SH-SY5Y (cell line): ENCODE results near the gene LRRN2.

Source experiments
- GATA2 ChIP-seq: IDR thresholded peaks from 2 replicates; pipeline ENCODE4 v1.6.1; 2011; ENCODE audit warnings: mild to moderate bottlenecking, low read depth, low read length
- GATA3 ChIP-seq: IDR thresholded peaks from 2 replicates; pipeline ENCODE4 v1.6.1; 2011; ENCODE audit warnings: low read depth, mild to moderate bottlenecking, low read length, moderate library complexity

Gene LRRN2

DNA sequence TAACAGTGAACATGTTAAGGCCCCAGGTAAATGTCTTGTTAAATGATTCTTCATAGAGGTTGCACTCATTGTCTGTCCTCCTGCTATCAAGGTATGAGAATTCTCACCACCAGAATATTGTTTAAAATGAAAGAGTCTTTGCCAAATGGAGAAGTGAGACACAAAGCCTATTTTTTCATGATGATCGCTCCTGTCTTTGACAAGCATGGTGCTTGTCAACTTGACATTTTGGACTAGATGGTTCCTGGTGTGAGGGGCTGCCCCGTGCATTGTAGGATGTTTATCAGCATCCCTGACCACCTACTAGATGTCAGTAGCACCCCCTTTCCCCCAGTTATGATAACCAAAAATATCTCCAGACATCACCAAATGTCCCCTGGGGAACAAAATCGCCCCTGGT lies 103.8 kb downstream of the LRRN2 start:
- no peak for TF ChIP-seq GATA2
- no peak for TF ChIP-seq GATA3

- no peak for TF ChIP-seq GATA3
- no peak for TF ChIP-seq GATA2
These were observed 104.7 kb downstream of the LRRN2 start for GRCh38 chr1:204580862-204581261.

GRCh38 chr1:204579681-204580080 lies 105.9 kb downstream of the LRRN2 start:
- TF ChIP-seq GATA2 (no peak), GATA3 (no peak)

DNA sequence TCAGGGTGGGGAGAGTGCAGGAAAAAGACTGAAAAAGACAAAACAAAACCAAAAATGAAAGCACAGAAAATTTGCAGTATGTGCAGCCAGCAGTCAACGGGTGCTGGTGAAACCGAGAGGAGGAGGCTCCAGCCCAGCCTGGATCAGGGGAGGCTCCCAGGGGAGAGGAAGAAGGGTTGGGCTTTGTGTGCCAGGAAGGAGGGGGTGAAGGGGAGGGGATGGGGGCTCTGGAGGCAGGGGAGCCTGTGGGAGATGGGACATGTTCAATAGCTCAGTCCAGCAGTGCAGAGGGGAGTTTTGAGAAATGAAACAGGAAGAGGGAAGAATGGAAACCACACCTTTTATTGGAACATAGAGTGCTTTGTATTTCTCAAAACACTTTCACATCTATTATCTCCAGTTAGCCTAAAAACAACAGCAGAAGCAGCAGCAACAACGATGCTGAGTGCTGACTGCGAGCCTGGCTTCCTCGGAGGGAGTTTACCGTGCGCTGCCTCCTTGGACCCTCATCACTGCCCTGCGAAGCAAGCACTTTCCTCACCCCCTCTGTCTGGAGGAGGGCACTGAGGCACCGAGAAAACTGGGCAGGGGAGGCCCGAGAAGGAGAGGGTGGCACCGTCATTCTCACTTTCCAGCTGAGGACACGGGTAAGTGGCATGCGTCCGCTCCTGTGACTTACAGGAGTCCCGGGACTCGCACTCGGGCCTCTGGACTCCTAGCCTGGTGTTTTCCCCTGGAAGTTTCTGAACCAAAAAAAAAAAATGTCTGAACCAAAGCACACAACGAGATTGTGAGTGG lies 106.5 kb downstream of the LRRN2 start:
- TF ChIP-seq GATA3 (no peak), GATA2 (no peak)

- TF ChIP-seq GATA3 (no peak), GATA2 (no peak)
These were observed 107.6 kb downstream of the LRRN2 start for GRCh38 chr1:204577794-204578478.

DNA sequence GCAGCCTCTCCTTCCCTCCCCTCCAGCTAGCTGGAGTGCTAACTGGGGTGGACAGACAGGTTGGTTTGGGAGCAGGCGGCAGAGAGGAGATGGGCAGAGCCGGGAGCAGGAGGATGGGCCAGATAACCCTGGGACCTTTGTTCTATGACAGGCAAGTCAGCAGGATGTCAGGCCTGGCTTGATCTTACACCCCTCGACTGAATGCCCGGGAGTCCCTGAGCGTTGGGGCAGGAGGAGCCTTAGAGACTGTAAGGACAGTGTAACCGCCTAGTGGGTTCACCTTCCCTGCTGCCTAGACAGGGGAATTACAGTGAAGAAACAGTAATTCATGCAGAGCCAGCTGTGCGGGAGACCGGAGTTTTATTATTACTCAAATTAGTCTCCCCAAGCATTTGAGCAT lies 109.1 kb downstream of the LRRN2 start:
- TF ChIP-seq GATA3 (no peak), GATA2 (no peak)

GRCh38 chr1:204575221-204576190 lies 110.0 kb downstream of the LRRN2 start:
- no peak for TF ChIP-seq GATA3
- no peak for TF ChIP-seq GATA2

DNA sequence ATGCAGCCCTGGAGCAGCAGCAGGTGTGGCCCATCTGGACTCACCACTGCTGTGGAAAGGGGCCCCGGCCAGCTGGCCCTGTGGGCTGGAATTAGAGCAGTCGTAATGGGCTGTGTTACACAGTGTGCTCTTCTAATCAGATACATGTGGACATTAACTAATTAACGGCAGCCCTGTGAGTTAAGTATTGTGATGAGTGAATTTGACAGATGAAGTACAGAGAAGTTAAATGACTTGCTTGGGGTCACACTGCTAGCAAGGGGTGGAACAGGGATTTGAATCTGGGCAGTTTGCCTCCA lies 110.7 kb downstream of the LRRN2 start:
- TF ChIP-seq GATA3 (no peak; the same call in 1 of the 2 replicates), GATA2 (peak; percentile 84)

GRCh38 chr1:204574016-204574864 lies 111.3 kb downstream of the LRRN2 start:
- TF ChIP-seq GATA3: no peak
- TF ChIP-seq GATA2: no peak

GRCh38 chr1:204572923-204573922 lies 112.3 kb downstream of the LRRN2 start:
- TF ChIP-seq GATA3 (no peak), GATA2 (0 out of 2 replicates have a peak, but pooled peaks have one; percentile 12)

- TF ChIP-seq GATA2 (no peak), GATA3 (no peak)
These were observed 113.9 kb downstream of the LRRN2 start for GRCh38 chr1:204571631-204572030.

GRCh38 chr1:204571128-204571527 lies 114.4 kb downstream of the LRRN2 start:
- no peak for TF ChIP-seq GATA3
- no peak for TF ChIP-seq GATA2

DNA sequence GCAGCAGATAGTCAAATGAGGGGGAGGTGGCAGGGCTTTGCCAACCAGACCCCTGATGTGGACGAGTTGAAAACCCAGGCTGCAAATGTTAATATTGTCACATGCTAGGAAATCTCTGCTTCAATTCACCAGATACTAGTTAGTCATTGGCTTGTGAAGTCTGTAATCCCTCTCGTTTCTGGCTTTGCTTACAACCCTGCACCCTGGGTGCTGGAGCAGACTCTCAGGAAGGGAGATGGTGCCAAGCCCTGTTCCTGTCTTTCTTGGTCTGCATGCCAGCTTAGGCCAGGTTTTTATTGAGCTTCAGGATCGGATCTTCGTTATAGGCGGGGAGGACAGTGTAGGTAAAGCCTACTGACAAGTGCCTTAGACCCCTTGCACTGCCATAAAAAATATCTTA lies 116.1 kb downstream of the LRRN2 start:
- TF ChIP-seq GATA3 (no peak), GATA2 (no peak)
